Spleen (tissue), 11 donors: ENCODE results near the gene RBMS3. TPM values are rescaled to one million over a fixed set of nuclear protein-coding genes. Genes with fewer than 3 reads are reported as not detected.

Experiments used
- DNase-seq: peaks from one replicate; pipeline ENCODE4 v3.0.0-alpha.2; 2020
- H3K27ac ChIP-seq, 8 donors: fragments of 200-600 bp; sonication (generic) in 7 of 8; 1 replicate in 4 of 8; 2 replicates in 4 of 8; pipeline versions ENCODE4 v1.5.0 to v1.8.0; 2016 to 2021; ENCODE audit warnings: inconsistent platforms in 4 of 8, mild to moderate bottlenecking in 4 of 8, moderate library complexity in 1 of 8
- H3K27me3 ChIP-seq, 7 donors: fragments of 200-600 bp; sonication (generic) in 6 of 7; replicated peaks in 1 of 7; 1 replicate in 4 of 7; 2 replicates in 3 of 7; pipeline versions ENCODE4 v1.5.0 to v1.8.0; 2016 to 2021; ENCODE audit warnings: inconsistent platforms in 3 of 7, mild to moderate bottlenecking in 1 of 7
- H3K36me3 ChIP-seq, 6 donors: fragments of 200-600 bp; sonication (generic) in 5 of 6; 1 replicate in 4 of 6; 2 replicates in 2 of 6; pipeline versions ENCODE4 v1.5.0 to v1.8.0; 2016 to 2021; ENCODE audit warnings: inconsistent platforms in 2 of 6
- H3K4me1 ChIP-seq, 6 donors: fragments of 200-600 bp; sonication (generic) in 5 of 6; 1 replicate in 3 of 6; 2 replicates in 3 of 6; pipeline versions ENCODE4 v1.5.0 to v1.8.0; 2016 to 2021; ENCODE audit warnings: inconsistent platforms in 3 of 6
- H3K4me3 ChIP-seq, 8 donors: fragments of 200-600 bp; sonication (generic) in 7 of 8; 1 replicate in 4 of 8; 2 replicates in 4 of 8; pipeline versions ENCODE4 v1.5.0 to v1.8.0; 2016 to 2021; ENCODE audit warnings: inconsistent platforms in 4 of 8, mild to moderate bottlenecking in 4 of 8, moderate library complexity in 2 of 8
- H3K9me3 ChIP-seq, 8 donors: fragments of 200-600 bp; sonication (generic) in 7 of 8; 1 replicate in 4 of 8; 2 replicates in 4 of 8; pipeline versions ENCODE4 v1.5.0 to v1.8.0; 2016 to 2021; ENCODE audit warnings: inconsistent platforms in 4 of 8
- CTCF ChIP-seq, 11 experiments: fragments of 200-600 bp in 7 of 11; fragments of 450-650 bp in 4 of 11; sonication (generic) in 4 of 11; IDR thresholded peaks in 8 of 11; conservative IDR thresholded peaks in 3 of 11; 1 replicate in 7 of 11; 2 replicates in 4 of 11; pipeline versions ENCODE4 v1.4.0 to v1.8.0; 2016 to 2021; ENCODE audit warnings: antibody characterized with exemption in 11 of 11, inconsistent platforms in 4 of 11, mild to moderate bottlenecking in 1 of 11
- POLR2A ChIP-seq, 3 donors: fragments of 450-650 bp; IDR thresholded peaks; one replicate each; pipeline ENCODE4 v1.5.1; 2017; ENCODE audit warnings: antibody characterized with exemption in 3 of 3, mild to moderate bottlenecking in 1 of 3
- POLR2AphosphoS5 ChIP-seq, 3 donors: sonication (generic); formaldehyde crosslinking; IDR thresholded peaks; one replicate each; pipeline ENCODE4 v1.5.1; 2017; ENCODE audit warnings: antibody characterized with exemption in 3 of 3
- WGBS, 5 donors: extraction: QIAGEN DNeasy Blood & Tissue Kit in 3 of 5; methylation state at CpG; one replicate each; pipeline versions ENCODE4 v1.1.5 to v1.1.7; 2013 to 2018; 5-methylcytosine and 5-hydroxymethylcytosine counted together
- intact Hi-C: fragments of 100-400 bp; cut with DNase I; formaldehyde crosslinking; loops from one replicate; pipeline ENCODE4 v1.15.0; 2023; ENCODE audit warnings: low total_unique reads
- polyA plus RNA-seq, 3 donors: library from polyadenylated mRNA; stranded (reverse); fragments of 200-250 nt; gene quantifications; one replicate each; pipeline ENCODE4 v1.2.1, GENCODE V29; 2013
- total RNA-seq, 7 donors: library from RNA; depleted of rRNA in 3 of 7; stranded (reverse); fragments of >200 nt in 3 of 7; fragmentation: NEBNext Ultra II Directional in 4 of 7; extraction: Animal tissue kit (Norgen Biotek cat#: 25700) in 4 of 7; gene quantifications; one replicate each; pipeline versions ENCODE4 v1.1.0 to v1.2.1, GENCODE V29; 2016 to 2021
- donor health status: healthy with polysubstance abuse.
- donor health status: DM: no; HTN: no; CAD: no; lungs with moderate emphysema.
- donor health status: DM: no; HTN: no; CAD: no.
- donor health status: Bipolar disorder and iron deficiency.
- donor health status: healthy.
- donor health status: DM: no; HTN: no; CAD: no.
- donor health status: DM: yes; HTN: yes; CAD: no.

RBMS3 gene
- total and polyA plus RNA-seq, 10 donors, result 2.6 to 81.9 (median 52.5) TPM

- Histone ChIP-seq H3K9me3 (peaks cover 0 to 9% (median 0%) of the 10 kb centered on the region in 8 donors), H3K27ac (no peak overlapping the region), H3K36me3 (no peaks in the 10 kb centered on the region), H3K4me1 (no peaks in the 10 kb centered on the region), H3K4me3 (no peak overlapping the region), H3K27me3 (no peaks in the 10 kb centered on the region)
- WGBS, 5 donors, result 80 to 95% (median 87%) methylated on average over 9 of the region's 9 CpGs
- intact Hi-C loops, result no loop called here
- DNase-seq, result no peak
- TF ChIP-seq POLR2A (IDR thresholded peaks at IDR 0.05) (no peak), POLR2AphosphoS5 (IDR thresholded peaks at IDR 0.05) (no peak), CTCF (IDR thresholded peaks at IDR 0.05 in 8 of 11, conservative IDR thresholded peaks at IDR 0.05 in 3 of 11) (no peak)
Observed at GRCh38 chr3:29475305-29475840, 194.5 kb downstream of the RBMS3 start.

- Histone ChIP-seq H3K9me3 (peaks cover 0 to 9% (median 0%) of the 10 kb centered on the region in 8 donors), H3K36me3 (no peaks in the 10 kb centered on the region), H3K4me3 (no peak overlapping the region), H3K27ac (no peak overlapping the region), H3K27me3 (no peaks in the 10 kb centered on the region), H3K4me1 (no peaks in the 10 kb centered on the region)
- TF ChIP-seq CTCF (IDR thresholded peaks at IDR 0.05 in 8 of 11, conservative IDR thresholded peaks at IDR 0.05 in 3 of 11), result no peak
- TF ChIP-seq POLR2AphosphoS5 (IDR thresholded peaks at IDR 0.05), result no peak
- TF ChIP-seq POLR2A (IDR thresholded peaks at IDR 0.05), result no peak
- DNase-seq, result no peak
- intact Hi-C loops, result no loop called here
Observed at GRCh38 chr3:29475854-29476253, 195.0 kb downstream of the RBMS3 start.

GRCh38 chr3:29478611-29479010, 197.7 kb downstream of the RBMS3 start:
- Histone ChIP-seq H3K4me1 (no peaks in the 10 kb centered on the region), H3K9me3 (peaks cover 0 to 4% (median 0%) of the 10 kb centered on the region in 8 donors), H3K36me3 (no peaks in the 10 kb centered on the region), H3K27ac (no peak overlapping the region), H3K27me3 (no peaks in the 10 kb centered on the region), H3K4me3 (no peak overlapping the region)
- intact Hi-C loops, result no loop called here
- DNase-seq, result no peak
- 89 to 92% (median 90%) methylated on average over 3 of the region's 3 CpGs for WGBS, 5 donors
- no peak for TF ChIP-seq POLR2A (IDR thresholded peaks at IDR 0.05)
- no peak for TF ChIP-seq POLR2AphosphoS5 (IDR thresholded peaks at IDR 0.05)
- TF ChIP-seq CTCF (IDR thresholded peaks at IDR 0.05 in 8 of 11, conservative IDR thresholded peaks at IDR 0.05 in 3 of 11), result no peak

- intact Hi-C loops, result no loop called here
- Histone ChIP-seq H3K4me3 (no peak overlapping the region), H3K4me1 (no peaks in the 10 kb centered on the region), H3K27ac (no peak overlapping the region), H3K27me3 (no peaks in the 10 kb centered on the region), H3K9me3 (no peaks in the 10 kb centered on the region), H3K36me3 (no peaks in the 10 kb centered on the region)
- WGBS, 5 donors, result 56 to 100% (median 88%) methylated on average over 1 of the region's 1 CpG
- TF ChIP-seq POLR2AphosphoS5 (IDR thresholded peaks at IDR 0.05), result no peak
- TF ChIP-seq POLR2A (IDR thresholded peaks at IDR 0.05), result no peak
- no peak for TF ChIP-seq CTCF (IDR thresholded peaks at IDR 0.05 in 8 of 11, conservative IDR thresholded peaks at IDR 0.05 in 3 of 11)
- DNase-seq, result no peak
Observed at GRCh38 chr3:29481249-29481648, 200.4 kb downstream of the RBMS3 start.
